ENCODE results near the gene PRM1. TPM values are rescaled to one million over a fixed set of nuclear protein-coding genes. Genes with fewer than 3 reads are reported as not detected.

Gene PRM1
- total RNA-seq, 2 experiments from 2014 or later, result not detected

DNA sequence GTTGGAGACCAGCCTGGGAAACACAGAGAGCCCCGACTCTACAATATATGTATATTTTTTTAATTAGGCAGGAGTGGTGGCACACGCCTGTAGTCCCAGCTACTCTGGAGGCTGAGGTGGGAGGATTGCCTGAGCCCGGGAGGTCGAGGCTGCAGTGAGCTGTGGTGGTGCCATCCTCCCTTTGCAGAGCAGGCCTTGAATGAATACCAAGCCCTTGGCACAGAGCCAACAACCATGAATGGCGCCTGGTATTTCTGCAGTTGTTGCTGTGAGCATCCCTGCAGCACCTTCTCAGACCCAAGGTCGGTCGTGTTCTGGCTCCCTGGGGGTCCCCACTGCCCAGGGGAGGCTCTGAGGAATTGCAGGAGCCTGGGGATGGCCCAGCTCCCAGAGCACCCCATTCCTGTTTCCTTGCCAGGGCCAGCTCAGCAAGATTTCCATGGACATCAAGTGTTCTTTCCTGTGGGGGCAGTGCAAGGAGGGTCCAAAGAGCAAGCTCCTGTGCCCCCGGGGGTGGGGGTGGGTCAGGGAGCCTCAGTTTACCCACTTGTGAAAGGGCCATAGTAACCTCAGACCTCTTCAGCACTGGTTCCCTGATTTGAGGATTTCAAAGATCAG is 38.5 kb upstream of the PRM1 start:
- no peaks in the 10 kb centered on the region for H3K36me3 ChIP-seq (ENCODE audit: insufficient read depth, low read length)
- POLR2A ChIA-PET, result interaction anchor here (0.5 to 1.1 kb wide), 4 partner anchors 18 to 68 kb away, joined by 3 to 5 read pairs (median 4); no protein-coding TSS in a partner anchor
- no peak overlapping the region for H2AFZ ChIP-seq (ENCODE audit: low read length)
- peaks cover 51% of the 10 kb centered on the region for H3K4me1 ChIP-seq (ENCODE audit: insufficient read depth, low read length, poor library complexity, severe bottlenecking)
- no peak overlapping the region for H3K4me3 ChIP-seq (ENCODE audit: low read depth, low read length, poor library complexity, severe bottlenecking)
- no TSS peak for BruUV-seq (replicated peaks)
- no peaks in the 10 kb centered on the region for H3K79me2 ChIP-seq (ENCODE audit: insufficient read depth, low read depth, low read length)
- H3K27ac ChIP-seq (ENCODE audit: low read depth, low read length, poor library complexity, severe bottlenecking), result no peak overlapping the region
- no peaks in the 10 kb centered on the region for H3K9me3 ChIP-seq (ENCODE audit: low read length)
- H4K20me1 ChIP-seq (ENCODE audit: insufficient read depth, low read length), result no peaks in the 10 kb centered on the region
- TF ChIP-seq, protein P1, sequence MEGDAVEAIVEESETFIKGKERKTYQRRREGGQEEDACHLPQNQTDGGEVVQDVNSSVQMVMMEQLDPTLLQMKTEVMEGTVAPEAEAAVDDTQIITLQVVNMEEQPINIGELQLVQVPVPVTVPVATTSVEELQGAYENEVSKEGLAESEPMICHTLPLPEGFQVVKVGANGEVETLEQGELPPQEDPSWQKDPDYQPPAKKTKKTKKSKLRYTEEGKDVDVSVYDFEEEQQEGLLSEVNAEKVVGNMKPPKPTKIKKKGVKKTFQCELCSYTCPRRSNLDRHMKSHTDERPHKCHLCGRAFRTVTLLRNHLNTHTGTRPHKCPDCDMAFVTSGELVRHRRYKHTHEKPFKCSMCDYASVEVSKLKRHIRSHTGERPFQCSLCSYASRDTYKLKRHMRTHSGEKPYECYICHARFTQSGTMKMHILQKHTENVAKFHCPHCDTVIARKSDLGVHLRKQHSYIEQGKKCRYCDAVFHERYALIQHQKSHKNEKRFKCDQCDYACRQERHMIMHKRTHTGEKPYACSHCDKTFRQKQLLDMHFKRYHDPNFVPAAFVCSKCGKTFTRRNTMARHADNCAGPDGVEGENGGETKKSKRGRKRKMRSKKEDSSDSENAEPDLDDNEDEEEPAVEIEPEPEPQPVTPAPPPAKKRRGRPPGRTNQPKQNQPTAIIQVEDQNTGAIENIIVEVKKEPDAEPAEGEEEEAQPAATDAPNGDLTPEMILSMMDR (conservative IDR thresholded peaks at IDR 0.05; ENCODE audit: low read length), result no peak
- TF ChIP-seq EZH2phosphoT487 (IDR thresholded peaks at IDR 0.05; ENCODE audit: borderline replicate concordance, low read depth, low read length), result no peak
- DNase-seq (ENCODE audit: low spot score), result peak; percentile 57
- H3K9me2 ChIP-seq (ENCODE audit: insufficient read depth, low read length), result no peaks in the 10 kb centered on the region
- peak overlapping the region; percentile 21; the same call in 1 of the 2 replicates for H3K4me2 ChIP-seq (ENCODE audit: low read length)
- intact Hi-C loops (cut with micrococcal nuclease; ENCODE audit: unreplicated experiment), result no loop called here
- CTCF ChIA-PET (ENCODE audit: unreplicated experiment), result no interaction called here

DNA sequence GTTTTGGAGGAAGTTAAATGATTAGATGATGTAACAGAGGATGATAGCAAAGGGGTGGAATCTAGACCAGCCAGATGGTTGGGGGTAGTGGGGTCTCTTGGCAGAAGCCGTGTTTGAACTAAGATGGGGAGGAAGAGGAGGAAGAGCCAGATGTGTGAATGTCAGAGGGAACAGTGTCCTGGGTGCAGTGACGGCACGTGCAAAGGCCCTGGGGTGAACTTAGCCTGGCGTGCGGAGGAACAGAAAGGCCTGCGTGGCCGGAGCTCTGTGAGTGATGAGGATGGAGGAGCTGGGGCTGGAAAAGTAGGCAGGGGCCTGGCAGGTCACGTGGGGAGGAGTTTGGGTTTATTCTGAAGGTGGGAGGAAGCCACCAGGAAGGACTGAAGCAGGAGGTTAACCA is 37.7 kb upstream of the PRM1 start:
- H3K36me3 ChIP-seq (ENCODE audit: insufficient read depth, low read length), result no peaks in the 10 kb centered on the region
- no peak overlapping the region for H3K4me3 ChIP-seq (ENCODE audit: low read depth, low read length, poor library complexity, severe bottlenecking)
- no peaks in the 10 kb centered on the region for H3K79me2 ChIP-seq (ENCODE audit: insufficient read depth, low read depth, low read length)
- H3K27ac ChIP-seq (ENCODE audit: low read depth, low read length, poor library complexity, severe bottlenecking), result no peak overlapping the region
- no peaks in the 10 kb centered on the region for H3K9me3 ChIP-seq (ENCODE audit: low read length)
- no peak overlapping the region for H3K4me2 ChIP-seq (ENCODE audit: low read length)
- POLR2A ChIA-PET, result interaction anchor here (0.5 to 1.6 kb wide), 6 partner anchors 9 to 355 kb away, joined by 3 to 8 read pairs (median 4); no protein-coding TSS in a partner anchor
- peaks cover 58% of the 10 kb centered on the region for H3K4me1 ChIP-seq (ENCODE audit: insufficient read depth, low read length, poor library complexity, severe bottlenecking)
- BruUV-seq (replicated peaks), result no TSS peak
- intact Hi-C loops (cut with micrococcal nuclease; ENCODE audit: unreplicated experiment), result no loop called here
- DNase-seq (ENCODE audit: low spot score), result no peak
- no peaks in the 10 kb centered on the region for H3K9me2 ChIP-seq (ENCODE audit: insufficient read depth, low read length)
- no peaks in the 10 kb centered on the region for H4K20me1 ChIP-seq (ENCODE audit: insufficient read depth, low read length)
- CTCF ChIA-PET (ENCODE audit: unreplicated experiment), result no interaction called here
- H2AFZ ChIP-seq (ENCODE audit: low read length), result no peak overlapping the region
- TF ChIP-seq, protein P1 (conservative IDR thresholded peaks at IDR 0.05; ENCODE audit: low read length), result no peak
- TF ChIP-seq EZH2phosphoT487 (IDR thresholded peaks at IDR 0.05; ENCODE audit: borderline replicate concordance, low read depth, low read length), result no peak

DNA sequence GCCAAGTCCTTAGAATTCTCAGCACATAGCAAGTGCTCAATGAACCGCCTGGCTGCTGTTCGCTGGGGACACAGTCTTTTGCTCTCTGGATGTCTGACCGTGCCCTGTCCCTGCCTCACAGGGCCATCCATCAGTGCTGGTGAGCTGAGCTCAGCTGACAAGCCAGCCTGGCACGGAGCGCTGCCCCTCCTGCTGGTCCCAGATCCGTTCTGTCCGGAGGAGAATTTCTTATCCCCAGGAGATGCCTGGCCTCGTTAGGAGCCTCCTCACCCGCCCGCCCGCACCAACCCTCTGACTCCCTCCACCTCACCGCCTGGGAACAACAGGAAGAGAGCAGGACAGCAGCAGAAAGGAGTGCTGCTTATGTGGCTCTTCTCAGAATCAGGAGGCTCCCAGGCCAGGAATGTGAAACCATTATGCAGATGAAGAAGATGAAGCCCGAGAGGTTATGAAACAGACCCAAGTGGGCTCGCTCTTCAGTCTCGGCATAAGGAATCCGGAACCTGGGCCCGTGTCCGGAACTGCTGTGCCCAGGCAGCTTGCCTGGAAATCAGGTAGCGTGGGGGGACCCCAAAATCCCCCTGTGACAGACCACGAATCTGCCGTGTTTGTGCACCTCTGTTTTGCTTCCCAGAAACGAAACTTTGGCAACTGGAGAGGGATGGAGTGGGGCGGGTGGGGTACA is 35.3 kb upstream of the PRM1 start:
- TF ChIP-seq, protein P1 (conservative IDR thresholded peaks at IDR 0.05; ENCODE audit: low read length), result no peak
- TF ChIP-seq EZH2phosphoT487 (IDR thresholded peaks at IDR 0.05; ENCODE audit: borderline replicate concordance, low read depth, low read length), result no peak
- CTCF ChIA-PET (ENCODE audit: unreplicated experiment), result no interaction called here
- no TSS peak for BruUV-seq (replicated peaks)

More for the DNA sequence above, 35.3 kb upstream of the PRM1 start:
- DNase-seq (ENCODE audit: low spot score), result no peak
- Histone ChIP-seq H2AFZ (ENCODE audit: low read length) (no peak overlapping the region), H3K27ac (ENCODE audit: low read depth, low read length, poor library complexity, severe bottlenecking) (no peak overlapping the region), H4K20me1 (ENCODE audit: insufficient read depth, low read length) (no peaks in the 10 kb centered on the region), H3K4me2 (ENCODE audit: low read length) (no peak overlapping the region), H3K79me2 (ENCODE audit: insufficient read depth, low read depth, low read length) (no peaks in the 10 kb centered on the region), H3K9me3 (ENCODE audit: low read length) (no peaks in the 10 kb centered on the region), H3K4me1 (ENCODE audit: insufficient read depth, low read length, poor library complexity, severe bottlenecking) (peaks cover 69% of the 10 kb centered on the region), H3K4me3 (ENCODE audit: low read depth, low read length, poor library complexity, severe bottlenecking) (no peak overlapping the region), H3K36me3 (ENCODE audit: insufficient read depth, low read length) (no peaks in the 10 kb centered on the region), H3K9me2 (ENCODE audit: insufficient read depth, low read length) (no peaks in the 10 kb centered on the region)
- intact Hi-C loops (cut with micrococcal nuclease; ENCODE audit: unreplicated experiment), result no loop called here
- POLR2A ChIA-PET, result no interaction called here

All from OCI-LY7 (cell line).